GM18498 (cell line): ENCODE results near the gene AFF2.

Experiments
- ATAC-seq: cut with Tn5 transposase; IDR thresholded peaks from one replicate; pipeline ENCODE4 v1.9.1; 2021; ENCODE audit warnings: mild to moderate bottlenecking, moderate library complexity; ENCODE audit not compliant: unreplicated experiment

AFF2 gene

DNA sequence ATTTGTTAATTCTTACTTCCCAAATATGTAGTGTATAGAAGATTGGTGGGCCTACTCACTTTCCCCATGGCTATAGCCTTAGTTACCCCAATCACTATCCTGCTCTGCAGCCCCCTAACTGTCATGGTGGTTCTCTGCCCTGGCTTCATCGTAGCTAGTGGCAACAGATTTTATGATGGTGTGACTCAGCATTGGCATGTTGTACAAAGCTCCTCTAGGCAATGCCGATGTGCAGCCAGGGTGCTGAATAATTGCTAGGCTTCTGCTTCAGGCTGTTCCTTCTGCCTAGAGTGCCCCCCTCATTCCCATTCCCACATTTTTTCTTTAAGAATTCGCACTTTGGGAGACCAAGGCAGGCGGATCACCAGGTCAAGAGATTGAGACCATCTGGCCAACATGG, 35.2 kb downstream of the AFF2 start:
- ATAC-seq, result no peak

DNA sequence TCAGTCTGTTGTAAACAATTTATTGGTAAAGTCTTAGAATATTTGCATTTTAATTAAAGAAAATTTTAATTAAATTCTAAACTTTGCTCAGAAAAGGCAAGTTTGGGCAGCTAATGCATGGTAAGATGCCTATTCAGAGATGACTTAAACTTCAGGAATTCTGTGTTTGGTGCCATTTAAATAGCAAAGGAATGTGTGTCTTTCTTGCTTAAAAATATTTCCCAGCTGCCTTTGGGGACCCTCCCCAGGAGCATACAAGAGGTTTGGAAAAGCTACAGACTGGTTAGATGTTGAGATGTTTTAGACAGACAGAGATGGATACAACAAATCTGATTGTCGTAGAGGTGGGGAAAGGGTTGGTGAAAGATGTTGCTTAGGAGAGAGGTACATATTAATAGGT, 36.5 kb downstream of the AFF2 start:
- ATAC-seq, result no peak

DNA sequence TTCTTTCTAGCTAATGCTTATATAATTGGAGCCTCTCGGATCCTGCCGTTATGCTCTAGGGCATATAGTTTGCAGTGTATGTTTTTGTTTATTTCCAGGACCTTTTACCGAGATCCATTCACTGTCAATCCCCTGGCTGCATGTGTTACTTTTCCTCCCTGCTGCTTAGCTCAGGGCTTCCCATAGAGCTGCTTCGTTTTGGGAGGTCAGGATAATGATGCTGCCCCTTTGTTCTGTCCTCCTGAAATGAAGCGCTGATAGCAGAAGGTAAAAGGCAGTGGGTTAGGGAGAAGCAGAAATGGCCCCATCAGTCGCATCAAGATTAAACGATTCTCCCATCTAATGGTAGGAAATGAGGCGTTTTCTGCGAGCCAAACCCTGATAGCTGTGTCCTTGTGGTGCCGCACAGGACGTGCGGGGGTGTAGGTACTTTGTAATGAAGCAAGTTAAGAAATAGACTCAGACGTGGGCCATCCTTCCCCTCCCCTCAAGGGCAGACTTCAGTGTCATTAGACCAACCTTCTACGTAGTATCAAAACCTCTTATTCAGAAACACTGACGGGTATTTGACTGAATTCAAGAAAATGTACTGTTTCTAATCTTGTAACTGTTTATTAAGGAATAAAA, 37.3 kb downstream of the AFF2 start:
- ATAC-seq, result no peak

DNA sequence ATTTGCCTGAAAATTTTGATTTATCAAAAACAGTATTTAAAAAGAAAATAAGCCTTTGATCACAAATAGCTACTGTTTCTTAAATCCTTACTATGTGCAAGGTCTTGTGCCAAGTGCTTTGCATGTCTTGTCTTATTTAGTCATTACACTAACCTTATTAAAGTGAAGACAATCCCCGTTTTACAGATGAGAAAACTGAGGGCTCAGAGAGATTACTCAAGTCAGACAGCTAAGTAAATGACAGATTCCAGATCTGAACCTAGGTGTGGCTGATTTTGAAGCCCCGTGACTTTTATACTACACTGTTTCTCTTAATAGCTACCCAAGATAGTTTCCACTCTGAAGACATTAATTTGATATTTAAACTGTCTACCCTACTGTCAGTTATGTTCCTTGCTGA, 38.2 kb downstream of the AFF2 start:
- ATAC-seq, result no peak

DNA sequence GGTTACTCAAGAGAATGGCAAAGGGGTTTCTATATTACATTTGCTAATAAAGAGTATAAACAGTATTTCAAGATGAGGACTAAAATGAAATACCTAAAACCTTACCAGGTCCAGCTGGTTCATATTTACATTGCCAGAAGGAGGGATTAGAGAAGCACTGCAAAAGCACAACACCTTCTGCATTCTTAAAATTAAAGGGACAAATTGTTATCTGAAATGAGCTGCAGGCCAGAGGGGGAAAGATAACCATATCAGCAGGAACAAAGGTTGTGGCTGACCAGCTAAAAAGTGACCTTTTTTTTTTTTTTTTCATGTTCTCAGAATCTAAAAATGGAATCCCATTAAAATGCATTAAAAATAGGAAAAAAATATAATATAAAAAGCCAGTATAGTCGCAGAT, 39.7 kb downstream of the AFF2 start:
- ATAC-seq, result no peak

DNA sequence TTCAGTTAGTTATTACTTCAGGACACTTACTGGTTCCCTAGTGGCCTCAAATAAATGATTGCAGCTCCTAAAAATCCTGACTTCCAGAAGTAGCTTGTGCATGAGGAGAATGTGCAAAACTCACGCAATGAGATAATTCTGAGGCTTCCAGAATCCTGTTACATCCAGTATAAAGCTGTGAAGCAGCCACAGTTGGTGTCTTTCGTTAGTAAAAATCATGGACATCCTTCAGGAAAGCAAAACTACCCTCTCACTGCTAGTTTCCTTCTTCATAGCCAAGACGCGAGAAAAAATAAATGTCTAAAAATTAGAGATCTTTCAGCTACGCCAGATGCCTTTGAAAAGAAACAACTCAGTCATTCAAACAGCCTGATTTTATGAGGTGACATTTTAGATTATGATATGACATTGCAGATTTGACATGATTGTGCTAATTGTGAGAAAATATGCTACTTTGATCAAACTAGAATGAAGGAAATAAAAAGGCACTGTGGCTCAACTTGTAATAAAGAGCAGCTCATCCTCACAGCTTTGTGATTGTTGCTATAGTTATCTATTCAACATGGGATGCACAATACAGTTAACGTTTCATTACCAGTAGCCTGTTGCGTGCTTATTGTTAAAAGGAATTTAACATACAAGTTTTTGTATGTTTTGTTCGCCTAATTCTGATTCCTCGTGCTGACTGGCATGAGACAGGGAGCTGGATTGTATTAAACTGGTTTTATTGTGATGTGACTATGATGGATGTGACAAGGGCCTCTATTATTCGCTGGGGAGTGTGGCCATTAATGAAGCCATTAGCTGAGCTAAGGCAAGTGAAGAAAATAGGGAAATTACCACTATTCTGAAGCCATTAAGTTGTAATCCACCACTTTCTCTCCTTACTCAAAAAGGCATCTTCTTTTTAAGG, 40.5 kb downstream of the AFF2 start:
- ATAC-seq, result no peak

DNA sequence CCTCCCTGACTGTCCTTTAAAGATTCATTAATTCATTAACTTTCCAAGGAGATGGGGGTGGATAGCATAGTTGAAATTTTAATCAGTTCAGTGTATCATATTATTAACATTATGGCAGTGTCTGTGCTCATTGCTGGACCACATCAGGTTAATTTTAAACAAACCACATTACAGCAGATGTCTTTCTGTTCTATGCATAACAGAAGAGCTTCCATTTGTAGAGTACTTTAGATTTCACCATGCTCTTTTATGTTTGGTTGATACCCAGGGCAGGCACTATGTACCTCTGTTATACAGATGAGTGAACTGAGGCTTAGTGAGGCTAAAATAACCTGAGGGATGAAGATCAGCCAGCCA, 41.1 kb downstream of the AFF2 start:
- no peak for ATAC-seq

DNA sequence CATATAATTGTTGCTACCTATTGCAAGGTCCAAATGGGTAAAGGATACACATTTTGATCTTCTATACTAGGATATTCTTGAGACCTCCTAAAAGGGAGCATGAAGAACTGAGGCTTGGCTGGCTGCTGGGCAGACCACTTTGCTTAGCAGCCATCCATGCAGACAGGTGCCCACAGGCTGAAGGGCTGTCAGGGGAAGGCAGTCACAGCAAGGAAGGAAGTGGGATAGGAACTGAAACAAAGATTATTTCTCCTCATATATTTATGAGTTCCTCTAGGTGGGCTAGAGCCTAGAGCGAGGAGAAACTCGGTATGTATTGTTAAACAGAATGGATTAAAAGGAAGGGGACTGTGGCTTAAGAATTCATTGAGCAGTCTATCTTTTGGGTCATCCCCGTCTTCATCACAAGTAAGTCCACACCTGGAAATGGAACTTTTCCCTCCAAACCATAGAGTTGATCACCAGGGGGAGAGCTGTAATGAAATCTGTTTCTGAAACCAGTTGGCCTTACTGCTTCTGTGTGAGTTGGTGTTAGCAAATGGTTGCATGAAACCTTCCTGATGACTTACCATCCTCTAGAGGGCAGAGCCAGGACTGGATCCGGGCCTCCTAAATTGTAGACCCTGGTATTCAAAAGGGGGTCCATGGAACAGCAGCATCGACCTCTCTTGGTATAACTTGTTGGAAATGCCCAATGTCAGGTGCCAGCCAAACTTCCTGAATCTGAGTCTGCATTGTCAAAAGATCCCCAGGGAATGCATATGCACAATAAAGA, 42.3 kb downstream of the AFF2 start:
- no peak for ATAC-seq

DNA sequence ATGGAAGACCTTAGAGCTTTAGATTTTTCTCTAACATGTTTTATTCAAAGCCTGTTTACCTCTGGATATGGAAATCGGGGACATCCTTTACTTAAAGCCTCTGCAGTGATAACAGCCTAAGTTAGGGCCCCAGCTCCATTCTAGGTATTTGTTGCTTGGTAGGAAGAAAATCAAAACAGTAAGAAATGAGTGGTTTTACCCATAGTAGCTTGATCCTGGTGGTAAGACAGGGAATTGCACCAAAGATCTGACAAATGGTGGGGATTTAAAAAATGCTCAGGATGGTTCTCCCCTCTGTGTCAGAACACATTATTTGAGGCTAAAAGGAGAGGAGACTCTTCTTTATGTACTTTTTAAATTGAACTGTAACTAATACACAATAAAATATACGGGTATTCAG, 52.4 kb downstream of the AFF2 start:
- no peak for ATAC-seq

DNA sequence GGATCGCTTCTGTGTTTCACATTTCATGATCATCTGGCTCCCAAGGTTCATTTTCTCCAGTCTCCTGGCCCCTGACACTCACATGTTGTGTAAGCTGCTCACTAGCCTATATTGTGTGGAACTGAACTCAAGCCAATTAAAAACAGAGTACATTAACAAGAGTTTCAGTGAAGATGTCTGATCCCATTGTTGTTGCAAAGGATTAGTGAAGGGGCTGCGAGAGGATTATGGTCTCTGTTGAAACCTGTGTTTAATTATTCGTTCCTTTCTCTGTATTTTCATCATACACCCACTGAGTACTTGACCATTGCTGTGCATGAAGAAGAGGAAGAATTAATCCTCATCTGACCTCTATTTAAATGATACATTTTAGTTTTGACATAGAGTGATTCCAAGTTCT, 54.7 kb downstream of the AFF2 start:
- ATAC-seq, result no peak

DNA sequence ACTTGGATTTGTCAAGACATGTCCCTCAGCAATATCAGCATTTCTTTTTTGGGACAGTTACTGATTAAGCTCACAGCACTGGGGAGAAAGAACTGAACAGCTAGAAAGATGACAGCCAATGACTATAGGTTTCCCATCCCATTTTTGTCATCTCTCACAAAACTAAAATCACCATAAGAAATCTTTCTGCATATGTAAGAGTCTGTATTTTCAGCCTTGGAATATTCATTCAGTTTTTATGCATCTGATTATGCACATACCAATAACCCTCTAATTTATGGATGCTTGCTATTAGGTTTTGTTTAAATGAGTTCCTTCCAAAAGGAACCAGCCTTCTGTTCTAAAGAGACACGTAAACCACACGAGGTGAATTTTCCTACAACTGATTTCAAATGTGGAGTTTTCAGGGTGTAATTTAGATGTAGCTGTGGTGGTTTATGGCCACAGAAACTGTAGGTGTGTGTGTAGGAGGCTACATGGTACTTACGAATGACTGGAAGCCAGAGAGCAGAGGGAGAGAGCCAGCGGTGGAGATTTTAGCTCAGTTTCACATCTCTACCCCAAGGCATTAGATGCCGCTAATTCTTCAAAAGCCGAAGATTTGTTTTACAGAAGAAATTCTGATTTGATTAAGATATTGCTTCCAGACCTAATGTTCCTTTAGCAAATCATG, 55.3 kb downstream of the AFF2 start:
- no peak for ATAC-seq

DNA sequence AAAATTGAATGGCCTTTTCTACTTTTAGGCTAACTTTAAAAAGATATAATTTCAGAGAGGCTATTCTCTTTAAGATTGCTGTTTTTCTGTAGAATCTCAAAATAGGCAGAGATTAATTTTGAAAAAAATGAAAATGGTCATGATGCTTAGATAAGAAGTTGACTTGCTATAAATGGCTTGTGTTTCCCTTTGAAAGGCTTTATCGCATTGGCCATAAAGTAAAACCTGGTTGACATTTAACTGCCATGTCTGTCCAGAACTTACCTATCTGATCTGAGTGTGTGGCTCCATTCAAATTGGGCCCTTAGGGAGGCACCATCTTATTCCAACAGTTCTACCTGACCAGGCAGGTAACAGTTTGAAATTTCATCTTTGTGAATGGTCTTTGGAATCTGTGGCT, 56.1 kb downstream of the AFF2 start:
- ATAC-seq, result no peak

DNA sequence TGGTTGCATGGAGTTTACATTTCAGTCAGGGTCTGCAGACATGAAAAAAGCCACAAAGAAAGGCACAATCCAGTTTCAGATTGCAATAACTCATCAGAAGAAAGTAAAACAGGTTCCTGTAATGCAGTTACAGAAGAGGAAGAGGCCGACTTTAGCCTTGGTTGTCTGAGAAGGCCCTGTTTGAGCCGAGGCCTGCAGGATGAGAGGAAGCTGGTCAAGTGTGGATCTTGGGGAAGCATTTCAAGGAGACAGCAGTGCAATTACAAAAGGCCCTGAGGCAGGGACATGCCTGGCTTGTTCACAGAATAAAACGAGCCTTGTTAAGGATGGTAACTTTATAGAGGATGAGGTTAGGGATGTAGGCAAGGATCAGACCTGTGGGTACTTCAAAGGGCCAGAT, 62.4 kb downstream of the AFF2 start:
- ATAC-seq, result no peak

DNA sequence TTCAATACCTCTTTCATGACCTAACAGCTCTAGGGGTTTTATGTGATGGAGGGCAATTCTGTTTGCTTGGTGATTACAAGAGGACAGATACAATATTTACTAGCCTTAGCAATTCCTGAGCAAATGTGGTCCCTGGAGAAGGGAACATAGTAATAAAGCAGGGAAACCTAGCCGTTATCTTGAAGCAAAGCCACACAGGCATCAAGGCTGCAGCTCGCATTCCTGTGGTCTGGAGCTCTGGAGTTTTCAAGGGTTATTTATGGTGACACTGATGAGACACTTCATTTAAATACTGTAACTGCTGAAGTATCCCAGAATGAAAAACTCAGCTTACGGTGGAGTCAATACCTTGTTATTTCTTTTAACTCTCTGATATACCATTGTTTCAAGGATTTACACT, 66.8 kb downstream of the AFF2 start:
- no peak for ATAC-seq

DNA sequence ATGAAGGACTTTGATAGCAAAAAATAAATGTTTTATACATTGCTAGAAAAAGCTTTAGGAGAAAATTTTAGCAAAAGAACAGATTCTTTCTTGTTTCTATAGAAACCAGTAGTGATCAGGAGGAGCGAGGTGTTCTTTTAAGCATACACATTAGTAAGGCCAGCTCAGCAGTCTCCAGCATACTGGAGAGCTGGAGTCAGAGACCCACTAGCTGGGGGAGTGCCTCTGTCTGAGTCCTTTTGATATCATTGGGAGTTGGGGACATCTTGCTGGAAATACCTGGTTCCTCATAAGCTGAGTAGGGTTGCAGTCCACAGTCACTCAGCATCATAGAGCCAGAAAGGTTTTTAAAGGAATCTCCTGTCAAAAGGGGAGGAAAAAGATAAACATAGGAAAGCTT, 67.4 kb downstream of the AFF2 start:
- no peak for ATAC-seq

DNA sequence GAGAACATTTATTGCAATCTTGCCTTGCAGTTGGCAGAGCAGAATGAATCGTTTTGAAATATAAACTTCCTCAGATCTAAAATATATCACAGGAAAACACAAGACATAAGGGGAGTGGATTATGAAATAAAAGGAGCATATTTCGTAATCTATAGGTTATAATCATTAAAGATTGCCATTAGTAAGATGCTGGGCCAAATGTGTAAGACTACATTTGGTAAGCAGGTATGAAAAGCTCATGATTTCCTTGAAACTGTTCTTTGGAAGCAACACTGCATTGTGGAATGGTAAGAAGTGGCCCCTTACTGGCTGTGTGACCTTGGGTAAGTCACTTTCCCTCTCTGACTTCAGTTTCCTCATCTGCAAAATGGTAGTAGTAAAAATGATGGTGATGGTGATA, 68.3 kb downstream of the AFF2 start:
- no peak for ATAC-seq

DNA sequence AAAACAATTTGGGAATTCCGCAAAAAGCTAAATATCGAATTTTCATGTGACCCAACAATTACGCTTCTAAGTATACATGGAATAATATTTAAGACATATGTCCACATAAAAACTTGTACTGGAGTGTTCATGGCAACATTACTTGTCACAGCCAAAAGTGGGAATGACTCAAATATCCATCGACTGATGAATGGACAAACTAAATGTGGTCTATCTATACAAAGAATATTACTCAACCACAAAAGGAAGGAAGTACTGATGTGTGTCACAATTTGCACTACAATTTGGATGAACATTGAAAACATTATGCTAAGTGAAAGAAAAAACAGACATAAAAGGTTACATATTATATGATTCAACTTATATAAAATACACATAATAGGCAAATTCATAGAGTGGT, 71.9 kb downstream of the AFF2 start:
- ATAC-seq, result no peak

DNA sequence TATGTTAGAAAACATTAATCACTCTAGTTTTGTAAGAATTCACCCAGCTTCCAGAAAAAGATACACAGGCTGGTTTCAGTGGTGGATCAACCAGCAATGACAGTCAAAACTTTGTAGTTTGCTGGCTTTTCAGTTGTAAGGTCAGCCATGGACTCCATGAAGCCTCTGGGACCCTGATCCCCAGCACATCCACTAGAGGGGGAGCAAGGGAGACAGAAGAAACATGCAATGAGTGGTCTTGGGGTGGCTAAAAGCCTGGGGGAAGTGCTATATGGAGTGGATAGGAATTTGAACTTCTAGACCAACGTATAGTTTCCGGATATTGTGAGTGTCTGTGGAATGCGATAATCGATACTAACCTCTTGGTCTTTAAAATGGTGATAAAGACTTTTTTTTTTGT, 72.7 kb downstream of the AFF2 start:
- no peak for ATAC-seq

DNA sequence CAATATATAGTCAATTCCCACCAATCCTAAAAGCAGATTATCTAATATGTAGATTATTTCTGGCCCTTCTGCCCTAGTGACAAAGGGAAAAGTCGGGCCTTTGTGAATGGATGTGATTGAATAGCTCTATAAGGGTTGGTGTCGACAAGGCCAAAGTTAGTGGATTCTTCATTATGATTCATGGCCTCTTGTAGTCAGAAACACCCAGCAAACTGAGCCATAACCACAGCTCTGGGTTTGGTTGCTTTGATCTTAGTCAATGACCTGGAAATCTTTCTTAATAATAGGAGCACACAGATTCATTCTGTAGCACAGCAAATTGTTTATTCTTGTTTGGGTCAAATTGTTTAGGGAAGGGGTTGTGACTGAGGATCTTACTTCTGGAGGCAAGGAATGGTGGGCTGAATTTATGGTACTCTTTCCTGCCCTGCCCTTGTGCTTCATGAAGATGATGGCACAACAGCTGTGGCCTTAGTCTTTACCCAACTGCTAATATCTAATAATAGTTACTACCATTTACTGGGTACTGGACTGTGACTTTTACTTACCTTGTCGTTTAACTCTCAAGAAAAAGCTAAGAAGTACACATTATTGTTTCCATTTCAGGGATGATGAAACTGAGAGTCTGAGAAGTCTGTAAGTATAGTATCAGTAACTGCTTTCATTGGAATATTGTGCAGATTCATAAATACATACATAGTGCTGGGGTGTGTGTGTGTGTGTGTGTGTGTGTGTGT, 74.0 kb downstream of the AFF2 start:
- ATAC-seq, result no peak

DNA sequence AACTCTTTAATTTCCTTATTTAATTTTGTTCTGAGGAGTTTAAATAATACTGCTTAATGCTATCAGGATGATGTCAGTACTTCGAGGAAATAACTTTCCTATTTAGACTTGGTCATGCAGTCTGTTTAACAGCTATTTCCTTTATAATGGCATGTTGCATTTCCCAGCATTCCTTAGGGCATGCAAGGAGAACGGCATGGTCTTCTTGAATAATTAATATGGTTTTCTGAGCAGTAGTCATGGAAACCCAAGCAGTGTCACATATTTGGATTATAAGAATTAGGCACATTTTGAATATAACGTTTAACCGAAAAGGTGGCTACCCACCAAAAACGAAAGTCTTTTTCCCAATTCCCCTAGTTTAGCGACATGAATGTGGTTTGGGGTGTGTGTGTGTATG, 76.0 kb downstream of the AFF2 start:
- ATAC-seq, result no peak

DNA sequence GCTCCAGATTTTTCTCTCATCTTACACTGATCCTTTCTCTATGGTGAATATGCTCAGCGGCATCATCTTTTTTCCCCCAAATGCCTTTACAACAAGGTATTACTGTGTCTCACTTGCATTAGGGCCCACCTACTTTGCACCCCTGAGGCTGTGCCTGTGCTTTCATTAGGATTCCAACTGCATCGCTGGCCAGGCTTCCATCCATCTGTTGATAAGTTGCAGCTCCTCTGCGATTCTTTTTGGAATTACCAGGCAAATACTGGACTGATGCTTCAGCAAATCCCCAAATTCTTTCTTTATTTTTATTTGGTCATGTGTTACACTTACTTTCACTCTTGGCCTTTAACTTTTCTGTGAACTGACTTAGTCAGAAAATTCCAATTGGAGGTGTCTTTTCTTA, 77.3 kb downstream of the AFF2 start:
- ATAC-seq, result no peak
